ENCODE results near the gene FRMD3.

DNA sequence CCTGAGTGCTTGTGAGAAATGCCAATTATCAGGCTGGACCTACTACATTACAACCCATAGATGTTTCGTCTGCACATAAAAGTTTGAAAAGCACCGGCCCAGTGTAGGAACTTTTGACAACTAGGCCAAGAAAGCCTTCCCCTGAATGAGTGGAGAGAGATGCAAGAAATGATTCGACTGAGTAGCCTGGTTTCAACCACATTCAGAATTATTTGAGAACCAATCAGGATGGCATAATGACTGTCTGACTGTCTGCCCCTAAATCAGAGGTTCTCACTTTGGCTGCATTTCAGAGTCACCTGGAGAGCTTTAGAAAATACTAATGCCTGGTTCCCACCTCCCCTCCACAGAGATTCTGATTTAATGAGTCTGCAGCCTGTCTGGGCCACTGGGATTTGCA lies 61.1 kb downstream of the FRMD3 start:
- TF ChIP-seq POLR2A (IDR thresholded peaks at IDR 0.05; ENCODE audit: extremely low read depth, insufficient read length): no peak
- TF ChIP-seq, protein P1, sequence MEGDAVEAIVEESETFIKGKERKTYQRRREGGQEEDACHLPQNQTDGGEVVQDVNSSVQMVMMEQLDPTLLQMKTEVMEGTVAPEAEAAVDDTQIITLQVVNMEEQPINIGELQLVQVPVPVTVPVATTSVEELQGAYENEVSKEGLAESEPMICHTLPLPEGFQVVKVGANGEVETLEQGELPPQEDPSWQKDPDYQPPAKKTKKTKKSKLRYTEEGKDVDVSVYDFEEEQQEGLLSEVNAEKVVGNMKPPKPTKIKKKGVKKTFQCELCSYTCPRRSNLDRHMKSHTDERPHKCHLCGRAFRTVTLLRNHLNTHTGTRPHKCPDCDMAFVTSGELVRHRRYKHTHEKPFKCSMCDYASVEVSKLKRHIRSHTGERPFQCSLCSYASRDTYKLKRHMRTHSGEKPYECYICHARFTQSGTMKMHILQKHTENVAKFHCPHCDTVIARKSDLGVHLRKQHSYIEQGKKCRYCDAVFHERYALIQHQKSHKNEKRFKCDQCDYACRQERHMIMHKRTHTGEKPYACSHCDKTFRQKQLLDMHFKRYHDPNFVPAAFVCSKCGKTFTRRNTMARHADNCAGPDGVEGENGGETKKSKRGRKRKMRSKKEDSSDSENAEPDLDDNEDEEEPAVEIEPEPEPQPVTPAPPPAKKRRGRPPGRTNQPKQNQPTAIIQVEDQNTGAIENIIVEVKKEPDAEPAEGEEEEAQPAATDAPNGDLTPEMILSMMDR (IDR thresholded peaks at IDR 0.05; ENCODE audit: low read depth, low read length): no peak

Data from NB4 (cell line).